ENCODE data around the gene KCNS1. TPM values are rescaled to one million over a fixed set of nuclear protein-coding genes. Genes with fewer than 3 reads are reported as not detected.

The KCNS1 gene, protein sequence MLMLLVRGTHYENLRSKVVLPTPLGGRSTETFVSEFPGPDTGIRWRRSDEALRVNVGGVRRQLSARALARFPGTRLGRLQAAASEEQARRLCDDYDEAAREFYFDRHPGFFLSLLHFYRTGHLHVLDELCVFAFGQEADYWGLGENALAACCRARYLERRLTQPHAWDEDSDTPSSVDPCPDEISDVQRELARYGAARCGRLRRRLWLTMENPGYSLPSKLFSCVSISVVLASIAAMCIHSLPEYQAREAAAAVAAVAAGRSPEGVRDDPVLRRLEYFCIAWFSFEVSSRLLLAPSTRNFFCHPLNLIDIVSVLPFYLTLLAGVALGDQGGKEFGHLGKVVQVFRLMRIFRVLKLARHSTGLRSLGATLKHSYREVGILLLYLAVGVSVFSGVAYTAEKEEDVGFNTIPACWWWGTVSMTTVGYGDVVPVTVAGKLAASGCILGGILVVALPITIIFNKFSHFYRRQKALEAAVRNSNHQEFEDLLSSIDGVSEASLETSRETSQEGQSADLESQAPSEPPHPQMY
- total RNA-seq (2021; ENCODE audit: unreplicated experiment) (not detected), Bru-seq, nascent RNA (not detected), BruChase-seq, experiment 1, labeled RNA remaining after a 6-hour chase (not detected), BruChase-seq, experiment 2, labeled RNA remaining after a 2-hour chase (not detected)
- polyA plus RNA-seq (2012) = 0.04 TPM in 1 of 2 replicates, not detected in the other
- long read RNA-seq = 0 reads

DNA sequence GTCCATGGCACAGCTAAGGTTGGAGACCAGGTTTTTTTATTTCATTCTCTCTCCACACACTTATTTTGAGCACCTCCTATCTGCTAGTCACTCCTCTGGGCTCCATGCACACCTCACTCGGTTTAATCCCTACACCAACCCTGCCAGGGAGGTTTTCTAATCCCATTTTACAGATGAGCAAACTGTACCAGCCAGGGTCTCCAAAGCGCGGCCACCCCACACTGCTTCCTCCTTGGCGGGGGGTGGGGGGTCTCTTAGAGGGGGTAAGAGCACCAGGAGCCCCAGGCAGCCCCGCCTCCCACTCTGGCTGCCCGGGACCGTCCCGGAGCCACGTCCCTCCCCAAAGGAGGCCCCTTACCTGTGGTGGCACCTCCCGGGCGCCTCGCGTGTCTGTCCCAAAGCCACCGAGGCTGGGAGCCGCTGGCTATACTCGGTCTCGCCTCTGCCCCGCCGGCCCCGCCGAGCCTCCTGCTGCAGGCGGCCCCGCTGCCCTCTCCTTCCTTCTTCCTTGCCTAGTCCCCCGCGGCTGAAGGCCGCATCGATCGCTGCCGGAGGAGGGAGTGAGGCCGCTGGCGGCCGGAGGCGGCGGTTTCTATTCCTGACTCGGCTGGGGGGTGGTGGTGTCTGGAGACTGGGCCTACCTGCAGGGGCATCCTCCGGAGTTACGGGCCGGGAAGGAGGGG is at the start of gene KCNS1:
Gene KCNS1, minus strand, starts transcription at position 565 of the 683 bp plus-strand sequence. CDS start 1,891 bp downstream, outside the sequence.
- ATAC-seq = no peak
- no peak within 1 kb of the TSS for H3K4me3 ChIP-seq (replicated peaks in 1 of 2; ENCODE audit: low read depth in 1 of 2, low read length in 2 of 2)
- no peak for TF ChIP-seq TCF7L2 (IDR thresholded peaks at IDR 0.05; ENCODE audit: borderline replicate concordance, extremely low read depth, insufficient read depth, insufficient read length)
- TF ChIP-seq ELF1 (IDR thresholded peaks at IDR 0.05; ENCODE audit: borderline replicate concordance, low read depth) = no peak
- TF ChIP-seq, protein P1, sequence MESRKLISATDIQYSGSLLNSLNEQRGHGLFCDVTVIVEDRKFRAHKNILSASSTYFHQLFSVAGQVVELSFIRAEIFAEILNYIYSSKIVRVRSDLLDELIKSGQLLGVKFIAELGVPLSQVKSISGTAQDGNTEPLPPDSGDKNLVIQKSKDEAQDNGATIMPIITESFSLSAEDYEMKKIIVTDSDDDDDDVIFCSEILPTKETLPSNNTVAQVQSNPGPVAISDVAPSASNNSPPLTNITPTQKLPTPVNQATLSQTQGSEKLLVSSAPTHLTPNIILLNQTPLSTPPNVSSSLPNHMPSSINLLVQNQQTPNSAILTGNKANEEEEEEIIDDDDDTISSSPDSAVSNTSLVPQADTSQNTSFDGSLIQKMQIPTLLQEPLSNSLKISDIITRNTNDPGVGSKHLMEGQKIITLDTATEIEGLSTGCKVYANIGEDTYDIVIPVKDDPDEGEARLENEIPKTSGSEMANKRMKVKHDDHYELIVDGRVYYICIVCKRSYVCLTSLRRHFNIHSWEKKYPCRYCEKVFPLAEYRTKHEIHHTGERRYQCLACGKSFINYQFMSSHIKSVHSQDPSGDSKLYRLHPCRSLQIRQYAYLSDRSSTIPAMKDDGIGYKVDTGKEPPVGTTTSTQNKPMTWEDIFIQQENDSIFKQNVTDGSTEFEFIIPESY (IDR thresholded peaks at IDR 0.05; ENCODE audit: extremely low read depth, insufficient replicate concordance, low read length) = no peak
- no peak for TF ChIP-seq FOSL1 (IDR thresholded peaks at IDR 0.05; ENCODE audit: low read depth)
- TF ChIP-seq, protein P2, sequence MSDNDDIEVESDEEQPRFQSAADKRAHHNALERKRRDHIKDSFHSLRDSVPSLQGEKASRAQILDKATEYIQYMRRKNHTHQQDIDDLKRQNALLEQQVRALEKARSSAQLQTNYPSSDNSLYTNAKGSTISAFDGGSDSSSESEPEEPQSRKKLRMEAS (IDR thresholded peaks at IDR 0.05) = no peak
- TF ChIP-seq, protein P3, sequence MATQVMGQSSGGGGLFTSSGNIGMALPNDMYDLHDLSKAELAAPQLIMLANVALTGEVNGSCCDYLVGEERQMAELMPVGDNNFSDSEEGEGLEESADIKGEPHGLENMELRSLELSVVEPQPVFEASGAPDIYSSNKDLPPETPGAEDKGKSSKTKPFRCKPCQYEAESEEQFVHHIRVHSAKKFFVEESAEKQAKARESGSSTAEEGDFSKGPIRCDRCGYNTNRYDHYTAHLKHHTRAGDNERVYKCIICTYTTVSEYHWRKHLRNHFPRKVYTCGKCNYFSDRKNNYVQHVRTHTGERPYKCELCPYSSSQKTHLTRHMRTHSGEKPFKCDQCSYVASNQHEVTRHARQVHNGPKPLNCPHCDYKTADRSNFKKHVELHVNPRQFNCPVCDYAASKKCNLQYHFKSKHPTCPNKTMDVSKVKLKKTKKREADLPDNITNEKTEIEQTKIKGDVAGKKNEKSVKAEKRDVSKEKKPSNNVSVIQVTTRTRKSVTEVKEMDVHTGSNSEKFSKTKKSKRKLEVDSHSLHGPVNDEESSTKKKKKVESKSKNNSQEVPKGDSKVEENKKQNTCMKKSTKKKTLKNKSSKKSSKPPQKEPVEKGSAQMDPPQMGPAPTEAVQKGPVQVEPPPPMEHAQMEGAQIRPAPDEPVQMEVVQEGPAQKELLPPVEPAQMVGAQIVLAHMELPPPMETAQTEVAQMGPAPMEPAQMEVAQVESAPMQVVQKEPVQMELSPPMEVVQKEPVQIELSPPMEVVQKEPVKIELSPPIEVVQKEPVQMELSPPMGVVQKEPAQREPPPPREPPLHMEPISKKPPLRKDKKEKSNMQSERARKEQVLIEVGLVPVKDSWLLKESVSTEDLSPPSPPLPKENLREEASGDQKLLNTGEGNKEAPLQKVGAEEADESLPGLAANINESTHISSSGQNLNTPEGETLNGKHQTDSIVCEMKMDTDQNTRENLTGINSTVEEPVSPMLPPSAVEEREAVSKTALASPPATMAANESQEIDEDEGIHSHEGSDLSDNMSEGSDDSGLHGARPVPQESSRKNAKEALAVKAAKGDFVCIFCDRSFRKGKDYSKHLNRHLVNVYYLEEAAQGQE (IDR thresholded peaks at IDR 0.05; ENCODE audit: low read depth) = no peak
- no peak for TF ChIP-seq POLR2A (IDR thresholded peaks at IDR 0.05; ENCODE audit: borderline replicate concordance, extremely low read depth, insufficient read depth, insufficient read length)
- no peaks in the 10 kb centered on the region for H3K9me3 ChIP-seq (ENCODE audit: control insufficient read depth in 1 of 2, insufficient read depth in 1 of 2, low read depth in 1 of 2, low read length in 2 of 2)
- no peaks in the 10 kb centered on the region for H4K20me1 ChIP-seq (ENCODE audit: insufficient read depth)
- DNase-seq (ENCODE audit: low read depth, low spot score) = no peak
- H3K27ac ChIP-seq (ENCODE audit: low read depth, low read length) = no peak within 1 kb of the TSS
- no peak within 1 kb of the TSS for H2AFZ ChIP-seq (ENCODE audit: low read depth, low read length, poor library complexity, severe bottlenecking)
- ChIA-PET RAD21 (ENCODE audit: low non-redundant PET in 1 of 2, low total read pairs in 2 of 2, uncharacterized antibody in 2 of 2, unreplicated experiment in 2 of 2) (no interaction called here), CTCF (interaction anchor here (0.9 to 1.1 kb wide), 2 partner anchors 57 to 155 kb away, joined by 3 read pairs; no protein-coding TSS in a partner anchor), POLR2A (no interaction called here)
- intact Hi-C loops (cut with micrococcal nuclease) = no loop called here
- no peak within 1 kb of the TSS for H3K9ac ChIP-seq (ENCODE audit: low read length)
- no peaks in the 10 kb centered on the region for H3K9me2 ChIP-seq (ENCODE audit: insufficient read depth)
- H3K27me3 ChIP-seq (ENCODE audit: insufficient read depth, low read length) = no peaks in the 10 kb centered on the region
- H3K79me2 ChIP-seq (ENCODE audit: insufficient read depth, low read length) = no peaks in the 10 kb centered on the region
- H3K4me1 ChIP-seq (ENCODE audit: control insufficient read depth in 1 of 2, insufficient read depth in 2 of 2, low read length in 2 of 2) = no peaks in the 10 kb centered on the region
- H3K4me2 ChIP-seq (ENCODE audit: low read length) = no peak within 1 kb of the TSS
- H3K36me3 ChIP-seq (ENCODE audit: control insufficient read depth in 1 of 2, insufficient read depth in 2 of 2, low read length in 2 of 2) = no peaks in the 10 kb centered on the region
- no TSS peak for BruUV-seq (replicated peaks)

Data from HCT116 (cell line).